AG09309 (cell line): ENCODE results near the gene NFIB.

Experiments
- DNase-seq: peaks from one replicate; pipeline ENCODE4 v3.0.0-alpha.2; 2010; ENCODE audit warnings: low read depth
- H3K4me3 ChIP-seq: 2 replicates; pipeline ENCODE4 v1.5.1; 2011; ENCODE audit warnings: mild to moderate bottlenecking, low read depth, low read length, moderate library complexity; ENCODE audit not compliant: control insufficient read depth
- TF ChIP-seq, protein P1 (sequence below): IDR thresholded peaks from 2 replicates; pipeline ENCODE4 v1.5.1; 2011; ENCODE audit warnings: mild to moderate bottlenecking, low read depth, low read length, inconsistent platforms; ENCODE audit not compliant: insufficient read depth, control insufficient read depth; ENCODE audit errors: missing control alignments

The NFIB gene

GRCh38 chr9:14037331-14037730, 276.6 kb downstream of the NFIB start:
- no peak overlapping the region for H3K4me3 ChIP-seq
- DNase-seq: no peak
- TF ChIP-seq, protein P1, sequence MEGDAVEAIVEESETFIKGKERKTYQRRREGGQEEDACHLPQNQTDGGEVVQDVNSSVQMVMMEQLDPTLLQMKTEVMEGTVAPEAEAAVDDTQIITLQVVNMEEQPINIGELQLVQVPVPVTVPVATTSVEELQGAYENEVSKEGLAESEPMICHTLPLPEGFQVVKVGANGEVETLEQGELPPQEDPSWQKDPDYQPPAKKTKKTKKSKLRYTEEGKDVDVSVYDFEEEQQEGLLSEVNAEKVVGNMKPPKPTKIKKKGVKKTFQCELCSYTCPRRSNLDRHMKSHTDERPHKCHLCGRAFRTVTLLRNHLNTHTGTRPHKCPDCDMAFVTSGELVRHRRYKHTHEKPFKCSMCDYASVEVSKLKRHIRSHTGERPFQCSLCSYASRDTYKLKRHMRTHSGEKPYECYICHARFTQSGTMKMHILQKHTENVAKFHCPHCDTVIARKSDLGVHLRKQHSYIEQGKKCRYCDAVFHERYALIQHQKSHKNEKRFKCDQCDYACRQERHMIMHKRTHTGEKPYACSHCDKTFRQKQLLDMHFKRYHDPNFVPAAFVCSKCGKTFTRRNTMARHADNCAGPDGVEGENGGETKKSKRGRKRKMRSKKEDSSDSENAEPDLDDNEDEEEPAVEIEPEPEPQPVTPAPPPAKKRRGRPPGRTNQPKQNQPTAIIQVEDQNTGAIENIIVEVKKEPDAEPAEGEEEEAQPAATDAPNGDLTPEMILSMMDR: no peak

DNA sequence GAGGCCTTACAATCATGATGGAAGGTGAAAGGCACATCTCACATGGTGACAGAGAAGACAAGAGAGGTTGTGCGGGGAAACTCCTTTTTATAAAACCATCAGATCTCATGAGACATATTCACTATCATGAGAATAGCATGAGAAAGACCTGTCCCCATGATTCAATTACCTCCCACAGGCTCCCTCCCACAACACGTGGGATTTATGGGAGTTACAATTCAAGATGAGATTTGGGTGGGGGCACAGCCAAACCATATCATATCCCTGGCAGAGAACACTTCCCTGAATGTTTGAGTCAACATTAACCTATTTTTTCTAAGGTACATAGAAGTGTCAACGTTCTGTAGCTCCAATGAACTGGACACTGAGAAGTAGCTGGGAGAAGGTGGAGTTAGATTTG, 280.9 kb downstream of the NFIB start:
- TF ChIP-seq, protein P1: no peak
- no peak overlapping the region for H3K4me3 ChIP-seq
- no peak for DNase-seq
